GM23248 (cell line): ENCODE measurements around the gene C12orf75. TPM values are rescaled to one million over a fixed set of nuclear protein-coding genes. Genes with fewer than 3 reads are reported as not detected.
A peak's percentile ranks its signal among the peaks of the same experiment; 100 is the strongest.

ENCODE experiments used
- DNase-seq: peaks from one replicate; pipeline ENCODE4 v3.0.0-alpha.2; 2015
- H2AFZ ChIP-seq: fragments of 200-600 bp; sonication (generic); 2 replicates; pipeline ENCODE4 v1.6.1; 2016; ENCODE audit warnings: antibody characterized with exemption
- H3F3A ChIP-seq: fragments of 200-600 bp; sonication (generic); 2 replicates; pipeline ENCODE4 v1.6.1; 2016; ENCODE audit warnings: mild to moderate bottlenecking, antibody characterized with exemption, mixed run types; ENCODE audit not compliant: insufficient read depth
- H3K27ac ChIP-seq: fragments of 200-600 bp; sonication (generic); 2 replicates; pipeline ENCODE4 v1.5.1; 2016; ENCODE audit warnings: mild to moderate bottlenecking
- H3K27me3 ChIP-seq: fragments of 200-600 bp; sonication (generic); replicated peaks from 2 replicates; pipeline ENCODE4 v1.6.1; 2016; ENCODE audit warnings: mild to moderate bottlenecking; ENCODE audit not compliant: insufficient read depth
- H3K36me3 ChIP-seq: fragments of 200-600 bp; sonication (generic); 2 replicates; pipeline ENCODE4 v1.6.1; 2016; ENCODE audit warnings: low read depth, mild to moderate bottlenecking
- H3K4me1 ChIP-seq: fragments of 200-600 bp; sonication (generic); 2 replicates; pipeline ENCODE4 v1.6.1; 2016; ENCODE audit warnings: mild to moderate bottlenecking; ENCODE audit not compliant: insufficient read depth
- H3K4me2 ChIP-seq: fragments of 200-600 bp; sonication (generic); one replicate; pipeline ENCODE4 v1.6.1; 2016; ENCODE audit warnings: mild to moderate bottlenecking; ENCODE audit not compliant: unreplicated experiment
- H3K4me3 ChIP-seq: fragments of 200-600 bp; sonication (generic); 2 replicates; pipeline ENCODE4 v1.5.1; 2016; ENCODE audit warnings: mild to moderate bottlenecking
- H3K79me2 ChIP-seq: fragments of 200-600 bp; sonication (generic); 2 replicates; pipeline ENCODE4 v1.6.1; 2016; ENCODE audit warnings: mild to moderate bottlenecking; ENCODE audit not compliant: insufficient read depth
- H3K9ac ChIP-seq: fragments of 200-600 bp; sonication (generic); 2 replicates; pipeline ENCODE4 v1.6.1; 2016; ENCODE audit warnings: mild to moderate bottlenecking
- H3K9me2 ChIP-seq: fragments of 200-600 bp; sonication (generic); 2 replicates; pipeline ENCODE4 v1.6.1; 2016; ENCODE audit warnings: mixed run types, mild to moderate bottlenecking, moderate library complexity; ENCODE audit not compliant: insufficient read depth
- H3K9me3 ChIP-seq: fragments of 200-600 bp; sonication (generic); one replicate; pipeline ENCODE4 v1.6.1; 2017; ENCODE audit warnings: low read depth
- H4K20me1 ChIP-seq: fragments of 200-600 bp; sonication (generic); 2 replicates; pipeline ENCODE4 v1.6.0; 2016; ENCODE audit not compliant: insufficient read depth
- EZH2 ChIP-seq: fragments of 200-600 bp; sonication (generic); IDR thresholded peaks from 2 replicates; pipeline ENCODE4 v1.6.1; 2018; ENCODE audit warnings: antibody characterized with exemption, mild to moderate bottlenecking; ENCODE audit not compliant: insufficient read depth, poor library complexity, severe bottlenecking
- EZH2phosphoT487 ChIP-seq: fragments of 200-600 bp; sonication (generic); IDR thresholded peaks from 2 replicates; pipeline ENCODE4 v1.6.1; 2018; ENCODE audit warnings: antibody characterized with exemption, moderate library complexity, mild to moderate bottlenecking, low read depth; ENCODE audit not compliant: insufficient read depth
- WGBS, 2 experiments: methylation state at CpG; one replicate each; pipeline ENCODE4 v1.1.6; 2015 to 2017; ENCODE audit warnings: low lambda C conversion rate in 2 of 2, low coverage in 1 of 2; ENCODE audit errors: missing lambda C conversion rate in 2 of 2; 5-methylcytosine and 5-hydroxymethylcytosine counted together
- in situ Hi-C: fragments of 300-500 bp; cut with MboI; formaldehyde crosslinking; loops from 2 replicates; pipeline ENCODE4 v1.15.0; 2020
- polyA plus RNA-seq: library from polyadenylated mRNA; unstranded; fragments of >200 nt; fragmentation: Nextera tagmentation; extraction: Ambion mirVana; gene quantifications from 2 replicates; pipeline ENCODE4 v1.2.1, GENCODE V29; 2016
- total RNA-seq: library from RNA; depleted of rRNA; stranded (reverse); fragments of >200 nt; shearing (Covaris generic); gene quantifications from 2 replicates; pipeline ENCODE4 v1.2.3, GENCODE V29; 2014

C12orf75 gene
- total and polyA plus RNA-seq, 2 experiments from 2014 or later: 349 to 590 TPM

- H3K4me2 ChIP-seq: no peak overlapping the region
- 94 to 97% methylated on average over 4 of the region's 4 CpGs for WGBS, 2 experiments
- peaks cover 56% of the 10 kb centered on the region for H3K4me1 ChIP-seq
- H3K27me3 ChIP-seq: no peaks in the 10 kb centered on the region
- H3K79me2 ChIP-seq: peaks cover 100% of the 10 kb centered on the region
- no peak overlapping the region for H2AFZ ChIP-seq
- no peaks in the 10 kb centered on the region for H3K9me2 ChIP-seq
- peaks cover 75% of the 10 kb centered on the region for H3F3A ChIP-seq
- H3K9me3 ChIP-seq: no peaks in the 10 kb centered on the region
- TF ChIP-seq EZH2phosphoT487 (no peak), EZH2 (no peak)
- no peak overlapping the region for H3K4me3 ChIP-seq
- no peak overlapping the region for H3K27ac ChIP-seq
- H3K9ac ChIP-seq: no peak overlapping the region
- no peaks in the 10 kb centered on the region for H3K36me3 ChIP-seq
- DNase-seq: no peak
- in situ Hi-C loops: no loop called here
- no peaks in the 10 kb centered on the region for H4K20me1 ChIP-seq
Observed at GRCh38 chr12:105352052-105352451, 21.6 kb downstream of the C12orf75 start.

- Histone ChIP-seq H3K79me2 (peaks cover 100% of the 10 kb centered on the region), H3K4me1 (peaks cover 55% of the 10 kb centered on the region), H3K9ac (no peak overlapping the region), H3K9me3 (no peaks in the 10 kb centered on the region), H2AFZ (no peak overlapping the region), H3K27ac (no peak overlapping the region), H3K4me3 (no peak overlapping the region), H3K36me3 (no peaks in the 10 kb centered on the region), H3F3A (peaks cover 75% of the 10 kb centered on the region), H4K20me1 (0 out of 2 replicates have a peak, but pooled peaks cover 3% of the 10 kb centered on the region), H3K9me2 (no peaks in the 10 kb centered on the region), H3K4me2 (no peak overlapping the region), H3K27me3 (no peaks in the 10 kb centered on the region)
- no peak for TF ChIP-seq EZH2phosphoT487
- TF ChIP-seq EZH2: no peak
- in situ Hi-C loops: no loop called here
- DNase-seq: no peak
- WGBS, 2 experiments: 96 to 97% methylated on average over 9 of the region's 9 CpGs
Observed at GRCh38 chr12:105352940-105353635, 22.6 kb downstream of the C12orf75 start.

- H4K20me1 ChIP-seq: peaks cover 3% of the 10 kb centered on the region; the same call in 1 of the 2 replicates
Observed at GRCh38 chr12:105355752-105356151, 25.3 kb downstream of the C12orf75 start.

GRCh38 chr12:105357162-105357691 lies 26.7 kb downstream of the C12orf75 start:
- Histone ChIP-seq H3K4me2 (no peak overlapping the region), H3F3A (peaks cover 55% of the 10 kb centered on the region), H3K4me1 (peaks cover 34% of the 10 kb centered on the region), H3K27me3 (no peaks in the 10 kb centered on the region), H3K79me2 (peaks cover 99% of the 10 kb centered on the region), H3K9ac (no peak overlapping the region), H3K4me3 (no peak overlapping the region), H3K9me2 (no peaks in the 10 kb centered on the region), H3K36me3 (peaks cover 11% of the 10 kb centered on the region; the same call in 1 of the 2 replicates), H4K20me1 (peaks cover 3% of the 10 kb centered on the region; the same call in 1 of the 2 replicates), H2AFZ (no peak overlapping the region), H3K27ac (no peak overlapping the region), H3K9me3 (no peaks in the 10 kb centered on the region)
- 65 to 66% methylated on average over 6 of the region's 6 CpGs for WGBS, 2 experiments
- no peak for TF ChIP-seq EZH2
- no peak for TF ChIP-seq EZH2phosphoT487
- peak; percentile 40 for DNase-seq
- in situ Hi-C loops: no loop called here

More at GRCh38 chr12:105355752-105356151, 25.3 kb downstream of the C12orf75 start:
- H3K4me1 ChIP-seq: peaks cover 39% of the 10 kb centered on the region
- peak overlapping the region; percentile 26; the same call in 1 of the 2 replicates for H3K27ac ChIP-seq
- H3K9ac ChIP-seq: no peak overlapping the region
- peaks cover 100% of the 10 kb centered on the region for H3K79me2 ChIP-seq
- peak; percentile 78 for DNase-seq
- peak overlapping the region; percentile 50 for H3K4me2 ChIP-seq
- H3K9me2 ChIP-seq: no peaks in the 10 kb centered on the region
- H3K36me3 ChIP-seq: no peaks in the 10 kb centered on the region
- no peaks in the 10 kb centered on the region for H3K27me3 ChIP-seq
- no peak overlapping the region for H3K4me3 ChIP-seq
- TF ChIP-seq EZH2 (no peak), EZH2phosphoT487 (no peak)
- no peak overlapping the region for H2AFZ ChIP-seq
- H3K9me3 ChIP-seq: no peaks in the 10 kb centered on the region
- peaks cover 60% of the 10 kb centered on the region for H3F3A ChIP-seq
- in situ Hi-C loops: no loop called here
